HCT116 (cell line): Measurements from ENCODE around the gene GBF1. TPM values are rescaled to one million over a fixed set of nuclear protein-coding genes. Genes with fewer than 3 reads are reported as not detected.

ENCODE experiments used
- ATAC-seq: fragments of 200-7000 bp; cut with Tn5 transposase; 2 replicates; pipeline ENCODE4 v1.9.1; 2020; ENCODE audit warnings: mild to moderate bottlenecking, moderate library complexity
- BruUV-seq: library from RNA; stranded (reverse); fragments of 400-500 nt; replicated peaks from 2 replicates; lab custom pipeline; 2021; lab: Mats Ljungman, UMichigan
- CTCF ChIA-PET: fragments of 300-600 bp; sonication (Branson Sonifier 250); formaldehyde crosslinking; loops from one replicate; lab custom pipeline; 2021; ENCODE audit warnings: antibody characterized with exemption; lab: Charles Lee
- POLR2A ChIA-PET: fragments of 300-600, 350-600 bp; sonication (Branson Sonifier 250); formaldehyde crosslinking; loops from one replicate; lab custom pipeline; 2021; ENCODE audit warnings: antibody characterized with exemption; lab: Charles Lee
- RAD21 ChIA-PET, 2 experiments: fragments of 300-600 bp; sonication (Branson Sonifier 250); formaldehyde crosslinking; loops; one replicate each; lab custom pipeline; 2023; ENCODE audit warnings: low total read pairs in 2 of 2; ENCODE audit not compliant: uncharacterized antibody in 2 of 2, unreplicated experiment in 2 of 2, low non-redundant PET in 1 of 2; lab: Charles Lee
- DNase-seq: peaks from one replicate; pipeline ENCODE4 v3.0.0-alpha.2; 2010; ENCODE audit warnings: low read depth, low spot score
- H2AFZ ChIP-seq: fragments of 200-600 bp; shearing (Covaris generic), sonication (generic); 2 replicates; pipeline ENCODE4 v1.6.1; 2017; ENCODE audit warnings: low read depth, mixed run types, mixed read lengths, antibody characterized with exemption, low read length; ENCODE audit not compliant: poor library complexity, severe bottlenecking
- H3K27ac ChIP-seq: 2 replicates; pipeline ENCODE4 v1.5.1; 2012; ENCODE audit warnings: low read depth, low read length
- H3K27me3 ChIP-seq: fragments of 200-600 bp; sonication (generic); 2 replicates; pipeline ENCODE4 v1.6.1; 2016; ENCODE audit warnings: mixed run types, low read length, mixed read lengths; ENCODE audit not compliant: insufficient read depth
- H3K36me3 ChIP-seq, 2 experiments: fragments of 200-500 bp in 1 of 2; fragments of 200-600 bp in 1 of 2; sonication (Bioruptor generic) in 1 of 2; sonication (generic) in 1 of 2; 2 replicates each; pipeline versions ENCODE4 v1.5.1 to v1.6.1; 2014 to 2016; ENCODE audit warnings: low read length in 2 of 2, inconsistent platforms in 1 of 2, mixed read lengths in 1 of 2, mixed run types in 1 of 2; ENCODE audit not compliant: insufficient read depth in 2 of 2, control insufficient read depth in 1 of 2
- H3K4me1 ChIP-seq, 2 experiments: fragments of 200-600 bp in 1 of 2; sonication (generic) in 1 of 2; 2 replicates each; pipeline versions ENCODE4 v1.5.1 to v1.6.1; 2012 to 2017; ENCODE audit warnings: low read length in 2 of 2, inconsistent platforms in 1 of 2, mild to moderate bottlenecking in 1 of 2, mixed read lengths in 1 of 2, mixed run types in 1 of 2, moderate library complexity in 1 of 2; ENCODE audit not compliant: insufficient read depth in 2 of 2, control insufficient read depth in 1 of 2
- H3K4me2 ChIP-seq: fragments of 200-600 bp; sonication (generic); 2 replicates; pipeline ENCODE4 v1.6.1; 2017; ENCODE audit warnings: mixed run types, low read length, mixed read lengths
- H3K4me3 ChIP-seq, 2 experiments: fragments of 200-600 bp in 1 of 2; sonication (generic) in 1 of 2; replicated peaks in 1 of 2; 2 replicates each; pipeline ENCODE4 v1.5.1; 2011 to 2016; ENCODE audit warnings: low read length in 2 of 2, control low read depth in 1 of 2, low read depth in 1 of 2, mild to moderate bottlenecking in 1 of 2, mixed read lengths in 1 of 2, mixed run types in 1 of 2
- H3K79me2 ChIP-seq: fragments of 200-600 bp; sonication (generic); 2 replicates; pipeline ENCODE4 v1.6.1; 2017; ENCODE audit warnings: mild to moderate bottlenecking, mixed run types, low read length, moderate library complexity, mixed read lengths; ENCODE audit not compliant: insufficient read depth
- H3K9ac ChIP-seq: fragments of 200-600 bp; sonication (generic); 2 replicates; pipeline ENCODE4 v1.6.1; 2016; ENCODE audit warnings: low read length, mixed read lengths
- H3K9me2 ChIP-seq: fragments of 200-600 bp; sonication (generic), shearing (Covaris generic); 2 replicates; pipeline ENCODE4 v1.6.1; 2017; ENCODE audit warnings: mixed run types, mild to moderate bottlenecking, moderate library complexity; ENCODE audit not compliant: insufficient read depth
- H3K9me3 ChIP-seq, 2 experiments: fragments of 200-500 bp in 1 of 2; fragments of 200-600 bp in 1 of 2; sonication (Bioruptor generic) in 1 of 2; sonication (generic) in 1 of 2; 2 replicates each; pipeline ENCODE4 v1.6.1; 2014 to 2017; ENCODE audit warnings: low read length in 2 of 2, mixed read lengths in 2 of 2, inconsistent platforms in 1 of 2, low read depth in 1 of 2, mild to moderate bottlenecking in 1 of 2, mixed run types in 1 of 2, moderate library complexity in 1 of 2; ENCODE audit not compliant: control insufficient read depth in 1 of 2, insufficient read depth in 1 of 2
- H4K20me1 ChIP-seq: fragments of 200-600 bp; sonication (generic), shearing (Covaris generic); 2 replicates; pipeline ENCODE4 v1.6.1; 2017; ENCODE audit warnings: mixed run types, mild to moderate bottlenecking, moderate library complexity; ENCODE audit not compliant: insufficient read depth
- CBX3 ChIP-seq: IDR thresholded peaks from 2 replicates; pipeline ENCODE4 v1.6.1; 2012; ENCODE audit warnings: low read depth
- CEBPB ChIP-seq: IDR thresholded peaks from 2 replicates; pipeline ENCODE4 v1.6.1; 2012; ENCODE audit warnings: low read depth
- EGR1 ChIP-seq: IDR thresholded peaks from 2 replicates; pipeline ENCODE4 v1.6.1; 2012; ENCODE audit warnings: low read depth
- RAD21 ChIP-seq: IDR thresholded peaks from 2 replicates; pipeline ENCODE4 v1.6.1; 2012; ENCODE audit warnings: low read depth, mild to moderate bottlenecking
- SP1 ChIP-seq: IDR thresholded peaks from 2 replicates; pipeline ENCODE4 v1.6.1; 2012; ENCODE audit warnings: low read depth
- SRF ChIP-seq: IDR thresholded peaks from 2 replicates; pipeline ENCODE4 v1.6.1; 2012; ENCODE audit warnings: low read depth
- YY1 ChIP-seq: IDR thresholded peaks from 2 replicates; pipeline ENCODE4 v1.6.1; 2011; ENCODE audit warnings: low read length, low read depth, moderate library complexity, mild to moderate bottlenecking; ENCODE audit not compliant: insufficient replicate concordance; ENCODE audit errors: extremely low read depth
- ZFX ChIP-seq: fragments of 450-650 bp; IDR thresholded peaks from 2 replicates; pipeline ENCODE4 v1.6.1; 2017
- intact Hi-C: fragments of 100-400 bp; cut with micrococcal nuclease; formaldehyde crosslinking; loops from 2 replicates; pipeline ENCODE4 v1.10.0; 2022
- total RNA-seq: library from RNA; stranded (reverse); gene quantifications from one replicate; pipeline ENCODE4 v1.2.1, GENCODE V29; 2021; ENCODE audit not compliant: unreplicated experiment
- TF ChIP-seq, protein P1 (sequence below): IDR thresholded peaks from 2 replicates; pipeline ENCODE4 v1.6.1; 2011; ENCODE audit warnings: mild to moderate bottlenecking, low read length, moderate library complexity; ENCODE audit not compliant: insufficient replicate concordance; ENCODE audit errors: extremely low read depth
- TF ChIP-seq, protein P2 (sequence below): IDR thresholded peaks from 2 replicates; pipeline ENCODE4 v1.6.1; 2012
- TF ChIP-seq, protein P3 (sequence below): IDR thresholded peaks from 2 replicates; pipeline ENCODE4 v1.6.1; 2012; ENCODE audit warnings: low read depth

GBF1 gene
- total RNA-seq, 1 experiment from 2014 or later, result 58.9 TPM

DNA sequence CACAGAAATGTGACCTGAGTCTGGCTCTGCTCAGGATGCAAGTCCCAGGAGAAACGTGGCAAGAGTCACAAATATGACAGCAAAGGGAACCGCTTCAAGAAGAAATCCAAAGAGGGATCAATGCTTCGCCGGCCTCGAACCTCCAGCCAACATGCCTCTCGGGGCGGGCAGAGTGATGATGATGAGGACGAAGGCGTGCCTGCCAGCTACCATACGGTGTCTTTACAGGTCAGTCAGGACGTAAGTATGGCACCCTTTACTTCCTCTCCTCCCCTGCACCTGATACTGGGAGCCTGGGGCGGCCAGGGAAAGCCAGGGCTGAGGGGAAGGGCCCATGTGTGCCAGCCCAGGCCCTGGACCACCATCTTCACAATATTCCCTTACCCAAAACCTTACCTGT, 131.6 kb downstream of the GBF1 start (continued):
- TF ChIP-seq, protein P1, sequence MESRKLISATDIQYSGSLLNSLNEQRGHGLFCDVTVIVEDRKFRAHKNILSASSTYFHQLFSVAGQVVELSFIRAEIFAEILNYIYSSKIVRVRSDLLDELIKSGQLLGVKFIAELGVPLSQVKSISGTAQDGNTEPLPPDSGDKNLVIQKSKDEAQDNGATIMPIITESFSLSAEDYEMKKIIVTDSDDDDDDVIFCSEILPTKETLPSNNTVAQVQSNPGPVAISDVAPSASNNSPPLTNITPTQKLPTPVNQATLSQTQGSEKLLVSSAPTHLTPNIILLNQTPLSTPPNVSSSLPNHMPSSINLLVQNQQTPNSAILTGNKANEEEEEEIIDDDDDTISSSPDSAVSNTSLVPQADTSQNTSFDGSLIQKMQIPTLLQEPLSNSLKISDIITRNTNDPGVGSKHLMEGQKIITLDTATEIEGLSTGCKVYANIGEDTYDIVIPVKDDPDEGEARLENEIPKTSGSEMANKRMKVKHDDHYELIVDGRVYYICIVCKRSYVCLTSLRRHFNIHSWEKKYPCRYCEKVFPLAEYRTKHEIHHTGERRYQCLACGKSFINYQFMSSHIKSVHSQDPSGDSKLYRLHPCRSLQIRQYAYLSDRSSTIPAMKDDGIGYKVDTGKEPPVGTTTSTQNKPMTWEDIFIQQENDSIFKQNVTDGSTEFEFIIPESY, result no peak
- TF ChIP-seq ZFX (no peak), CBX3 (no peak), RAD21 (no peak), EGR1 (no peak), SP1 (no peak)
- TF ChIP-seq, protein P2, sequence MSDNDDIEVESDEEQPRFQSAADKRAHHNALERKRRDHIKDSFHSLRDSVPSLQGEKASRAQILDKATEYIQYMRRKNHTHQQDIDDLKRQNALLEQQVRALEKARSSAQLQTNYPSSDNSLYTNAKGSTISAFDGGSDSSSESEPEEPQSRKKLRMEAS, result no peak
- TF ChIP-seq, all 23 proteins: peak for 0

DNA sequence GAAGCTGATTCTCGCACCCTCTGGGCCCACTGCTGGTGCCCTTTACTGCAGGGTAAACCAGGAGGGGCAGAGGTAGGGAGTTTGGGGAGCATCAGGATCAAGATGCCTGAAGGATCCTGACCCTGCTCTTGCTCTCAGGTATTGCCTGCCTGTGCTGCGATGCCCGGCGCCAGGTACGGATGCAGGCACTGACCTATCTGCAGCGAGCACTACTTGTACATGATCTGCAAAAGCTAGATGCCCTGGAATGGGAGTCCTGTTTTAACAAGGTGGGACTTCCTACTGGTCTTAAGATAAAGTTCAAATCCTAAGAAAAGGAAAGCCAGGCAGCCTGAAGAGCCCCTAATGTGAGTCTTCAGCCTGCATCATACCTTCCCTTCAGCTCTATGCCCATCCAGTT, 134.1 kb downstream of the GBF1 start:
- BruUV-seq, result no TSS peak
- no peak for DNase-seq
- Histone ChIP-seq H3K9ac (no peak overlapping the region), H3K27me3 (no peaks in the 10 kb centered on the region), H3K9me2 (no peaks in the 10 kb centered on the region), H3K4me1 (no peaks in the 10 kb centered on the region), H3K27ac (no peak overlapping the region), H4K20me1 (no peaks in the 10 kb centered on the region), H3K4me2 (no peak overlapping the region), H3K4me3 (no peak overlapping the region), H3K9me3 (no peaks in the 10 kb centered on the region), H3K36me3 (peaks cover 41 to 42% of the 10 kb centered on the region in 2 experiments), H3K79me2 (no peaks in the 10 kb centered on the region), H2AFZ (no peak overlapping the region)
- intact Hi-C loops, result no loop called here
- no peak for ATAC-seq
- no peak for TF ChIP-seq SP1
- TF ChIP-seq RAD21, result no peak
- TF ChIP-seq SRF, result no peak
- no peak for TF ChIP-seq CEBPB
- TF ChIP-seq, protein P2, result no peak
- TF ChIP-seq, protein P3, sequence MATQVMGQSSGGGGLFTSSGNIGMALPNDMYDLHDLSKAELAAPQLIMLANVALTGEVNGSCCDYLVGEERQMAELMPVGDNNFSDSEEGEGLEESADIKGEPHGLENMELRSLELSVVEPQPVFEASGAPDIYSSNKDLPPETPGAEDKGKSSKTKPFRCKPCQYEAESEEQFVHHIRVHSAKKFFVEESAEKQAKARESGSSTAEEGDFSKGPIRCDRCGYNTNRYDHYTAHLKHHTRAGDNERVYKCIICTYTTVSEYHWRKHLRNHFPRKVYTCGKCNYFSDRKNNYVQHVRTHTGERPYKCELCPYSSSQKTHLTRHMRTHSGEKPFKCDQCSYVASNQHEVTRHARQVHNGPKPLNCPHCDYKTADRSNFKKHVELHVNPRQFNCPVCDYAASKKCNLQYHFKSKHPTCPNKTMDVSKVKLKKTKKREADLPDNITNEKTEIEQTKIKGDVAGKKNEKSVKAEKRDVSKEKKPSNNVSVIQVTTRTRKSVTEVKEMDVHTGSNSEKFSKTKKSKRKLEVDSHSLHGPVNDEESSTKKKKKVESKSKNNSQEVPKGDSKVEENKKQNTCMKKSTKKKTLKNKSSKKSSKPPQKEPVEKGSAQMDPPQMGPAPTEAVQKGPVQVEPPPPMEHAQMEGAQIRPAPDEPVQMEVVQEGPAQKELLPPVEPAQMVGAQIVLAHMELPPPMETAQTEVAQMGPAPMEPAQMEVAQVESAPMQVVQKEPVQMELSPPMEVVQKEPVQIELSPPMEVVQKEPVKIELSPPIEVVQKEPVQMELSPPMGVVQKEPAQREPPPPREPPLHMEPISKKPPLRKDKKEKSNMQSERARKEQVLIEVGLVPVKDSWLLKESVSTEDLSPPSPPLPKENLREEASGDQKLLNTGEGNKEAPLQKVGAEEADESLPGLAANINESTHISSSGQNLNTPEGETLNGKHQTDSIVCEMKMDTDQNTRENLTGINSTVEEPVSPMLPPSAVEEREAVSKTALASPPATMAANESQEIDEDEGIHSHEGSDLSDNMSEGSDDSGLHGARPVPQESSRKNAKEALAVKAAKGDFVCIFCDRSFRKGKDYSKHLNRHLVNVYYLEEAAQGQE, result no peak
- TF ChIP-seq YY1, result no peak
- RAD21 ChIA-PET, result no interaction called here
- CTCF ChIA-PET, result interaction anchor here (0.7 to 0.8 kb wide), 2 partner anchors 147 to 204 kb away, joined by 3 to 4 read pairs; no protein-coding TSS in a partner anchor
- POLR2A ChIA-PET, result no interaction called here
